Myocyte (in vitro differentiated cells): Measurements from ENCODE around the gene WNT7B. TPM values are rescaled to one million over a fixed set of nuclear protein-coding genes. Genes with fewer than 3 reads are reported as not detected.
"Not testable (repeated sequence)": the region's sequence is repeated elsewhere in the genome, so short reads cannot be mapped to it uniquely, and the experiment has no call there.

Experiments
- DNase-seq: peaks from one replicate; pipeline ENCODE4 v3.0.0-alpha.2; 2012; ENCODE audit warnings: low read depth
- total RNA-seq: library from RNA; depleted of rRNA; stranded (reverse); fragments of >200 nt; gene quantifications from 2 replicates; pipeline ENCODE4 v1.2.3, GENCODE V29; 2014

Gene WNT7B
- total RNA-seq, 1 donor from 2014 or later, result not detected

DNA sequence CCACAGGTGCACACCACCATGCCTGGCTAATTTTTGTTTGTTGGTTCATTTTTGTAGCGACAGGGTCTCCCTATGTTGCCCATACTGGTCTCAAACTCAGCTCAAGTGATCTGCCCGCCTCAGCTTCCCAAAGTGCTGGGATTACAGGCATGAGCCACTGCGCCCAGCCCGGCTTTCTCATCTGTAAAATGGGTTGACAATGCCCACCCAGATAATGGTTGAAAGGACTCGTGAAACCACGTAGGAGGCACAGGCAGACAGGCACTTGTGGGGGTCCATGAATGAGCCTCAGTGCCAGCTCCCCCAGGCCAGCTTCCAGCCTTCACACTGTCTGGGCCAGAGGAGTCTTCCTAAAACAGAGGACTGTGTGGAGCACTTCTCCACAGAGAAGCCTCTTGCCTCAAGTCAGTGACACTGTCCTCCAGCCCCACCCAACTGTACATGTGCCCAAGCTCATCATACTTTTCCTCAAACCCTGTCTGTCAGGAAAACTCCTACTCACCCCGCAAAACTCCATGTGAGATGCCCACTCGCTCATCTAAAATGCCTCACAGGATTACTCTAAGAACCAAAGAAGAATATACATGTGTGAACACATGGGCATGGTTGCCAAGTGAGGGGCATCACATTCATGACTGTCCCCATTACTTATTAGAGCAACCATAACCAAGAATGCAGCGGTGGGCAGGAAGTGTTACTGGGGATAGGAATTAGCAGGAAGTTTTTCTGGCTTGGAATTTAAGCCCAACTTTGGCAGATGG is 32.1 kb upstream of the WNT7B start:
- DNase-seq, result peak; percentile 27

DNA sequence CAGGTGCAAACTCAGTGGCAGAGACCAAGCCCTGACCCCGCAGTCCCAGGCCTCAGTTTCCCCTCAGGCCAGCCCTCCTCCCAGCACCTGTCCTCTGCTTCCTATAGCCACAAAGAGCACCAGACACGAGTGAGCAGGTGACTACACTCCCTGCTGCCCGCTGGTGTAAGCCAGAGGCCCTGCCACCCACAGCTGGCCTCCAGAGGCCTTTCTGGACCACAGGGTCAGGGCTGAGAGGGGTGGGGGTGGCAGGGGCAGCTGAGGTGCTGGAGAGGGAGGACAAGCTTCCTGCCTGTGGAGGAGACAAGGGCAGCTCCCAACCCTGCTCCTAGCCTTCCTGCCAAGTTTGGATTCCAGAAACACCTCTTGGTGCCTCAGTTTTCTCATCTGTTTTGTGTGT is 31.3 kb upstream of the WNT7B start:
- DNase-seq, result peak; percentile 94

DNA sequence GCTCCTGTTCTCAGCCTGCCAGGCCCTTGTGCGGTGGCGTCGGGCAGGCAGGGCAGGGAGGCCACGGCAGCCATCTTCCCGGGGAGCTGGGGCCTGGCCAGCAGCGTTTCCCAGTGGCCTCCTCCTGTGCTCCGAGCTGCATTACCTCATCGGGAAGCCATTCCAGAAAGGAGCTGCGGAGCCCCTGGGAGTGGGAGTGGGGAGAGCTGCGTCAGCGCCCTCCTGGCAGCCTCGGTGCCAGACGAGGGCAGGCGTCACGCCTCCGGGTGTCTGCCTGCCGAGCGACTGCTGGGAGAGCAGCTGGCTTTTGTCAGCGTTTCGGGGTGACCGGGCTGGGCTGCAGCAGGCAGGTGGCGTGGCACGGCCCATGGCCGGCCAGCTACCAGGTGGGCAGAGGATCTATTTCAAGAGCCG is 30.9 kb upstream of the WNT7B start:
- DNase-seq, result peak; percentile 97

DNA sequence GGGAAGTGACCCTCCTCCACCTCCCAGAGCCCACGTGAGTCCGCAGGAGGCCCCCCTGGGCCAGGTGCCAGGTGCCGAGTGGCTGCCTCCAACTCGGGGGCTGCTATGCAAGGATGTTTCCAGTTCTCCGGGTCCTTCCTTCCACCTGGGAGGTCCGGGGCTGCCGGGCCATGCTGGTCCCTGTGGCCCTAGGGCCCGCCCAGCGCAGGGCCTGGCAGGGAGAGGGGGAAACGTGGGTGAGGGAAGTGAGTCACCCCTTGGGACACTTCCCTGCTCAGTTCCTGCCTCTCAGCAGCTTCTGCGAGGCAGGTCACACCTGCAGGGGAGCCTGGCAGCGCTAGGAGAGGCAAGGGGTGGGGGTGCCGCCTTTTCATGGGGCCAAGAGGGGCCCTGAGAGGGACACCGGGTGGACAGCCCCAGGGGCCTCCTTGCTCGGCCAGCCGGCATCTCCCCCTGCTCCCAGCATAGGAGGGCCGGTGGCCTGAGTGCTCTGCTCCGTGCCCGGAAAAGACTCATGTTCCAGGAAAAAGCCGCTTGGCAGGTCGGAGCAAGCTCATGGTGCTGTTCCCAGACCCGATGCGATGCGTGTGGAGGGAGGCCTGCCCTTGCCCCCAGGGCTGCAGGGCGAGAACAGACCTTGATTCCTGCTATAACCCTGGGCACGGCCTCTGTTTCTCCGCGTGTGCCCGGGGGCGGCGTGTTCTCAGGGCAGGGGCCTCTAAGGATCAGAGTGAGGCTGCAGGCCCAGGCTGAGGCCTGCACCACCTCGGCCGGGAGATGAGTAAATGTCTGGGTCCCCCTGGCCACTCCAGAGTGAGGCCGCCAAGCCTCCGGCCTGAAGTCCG is 30.3 kb upstream of the WNT7B start:
- peak; percentile 72 for DNase-seq

DNA sequence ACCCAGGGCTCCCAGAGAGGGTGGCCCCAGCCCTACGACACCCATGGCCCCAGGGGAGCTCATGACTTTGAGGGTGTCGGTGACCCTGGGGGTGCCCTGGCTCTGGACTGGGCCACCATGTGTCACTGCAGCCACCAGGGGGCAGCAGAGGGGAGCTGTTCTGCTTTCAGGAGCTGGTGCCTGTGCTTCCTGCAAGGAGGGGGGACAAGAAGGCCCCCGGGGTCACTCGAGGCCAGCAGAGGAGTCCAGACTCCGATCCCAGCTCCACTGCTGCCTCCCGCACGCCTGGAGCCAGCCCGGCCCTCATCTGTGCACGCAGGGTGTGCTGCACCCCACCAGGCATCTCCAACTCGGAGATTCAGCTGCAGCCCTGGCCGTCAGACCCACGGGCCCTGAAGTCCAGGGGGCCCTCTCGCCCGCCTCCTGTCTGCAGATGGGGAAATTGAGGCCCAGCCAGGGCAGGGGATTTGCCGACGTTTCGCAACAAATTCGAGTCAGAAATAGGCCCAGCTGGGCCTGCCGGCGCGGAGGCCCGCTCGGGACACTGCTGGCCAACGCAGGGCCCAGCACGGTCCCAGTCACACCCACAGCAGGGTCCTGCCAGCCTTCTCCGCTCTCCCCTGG is 29.5 kb upstream of the WNT7B start:
- peak; percentile 97 for DNase-seq

DNA sequence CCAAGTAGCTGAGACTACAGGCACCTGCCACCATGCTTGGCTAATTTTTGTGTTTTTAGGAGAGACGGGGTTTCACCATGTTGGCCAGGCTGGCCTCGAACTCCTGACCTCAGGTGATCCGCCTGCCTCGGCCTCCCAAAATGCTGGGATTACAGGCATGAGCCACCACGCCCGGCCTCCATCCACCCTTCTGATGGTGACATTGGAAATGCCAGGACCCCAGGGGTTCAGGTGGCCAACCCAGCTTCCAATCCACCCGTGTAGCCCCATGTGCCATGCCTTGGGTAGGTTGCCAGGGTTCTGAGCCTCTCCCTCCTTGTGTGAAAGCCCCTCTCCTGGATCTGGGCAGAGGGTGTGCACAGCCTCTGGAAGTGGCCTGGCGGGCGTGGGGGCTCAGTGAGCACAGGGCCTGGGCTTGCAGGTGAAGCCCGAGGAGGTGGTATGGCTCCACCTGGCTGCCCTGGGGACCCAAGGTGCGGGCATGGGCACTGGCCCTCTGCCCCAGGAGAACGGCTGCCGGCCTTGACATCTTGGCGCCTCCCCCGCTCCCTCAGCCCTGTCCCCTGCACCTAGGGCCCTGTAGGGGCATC is 28.2 kb upstream of the WNT7B start:
- DNase-seq, result not testable (repeated sequence)

DNA sequence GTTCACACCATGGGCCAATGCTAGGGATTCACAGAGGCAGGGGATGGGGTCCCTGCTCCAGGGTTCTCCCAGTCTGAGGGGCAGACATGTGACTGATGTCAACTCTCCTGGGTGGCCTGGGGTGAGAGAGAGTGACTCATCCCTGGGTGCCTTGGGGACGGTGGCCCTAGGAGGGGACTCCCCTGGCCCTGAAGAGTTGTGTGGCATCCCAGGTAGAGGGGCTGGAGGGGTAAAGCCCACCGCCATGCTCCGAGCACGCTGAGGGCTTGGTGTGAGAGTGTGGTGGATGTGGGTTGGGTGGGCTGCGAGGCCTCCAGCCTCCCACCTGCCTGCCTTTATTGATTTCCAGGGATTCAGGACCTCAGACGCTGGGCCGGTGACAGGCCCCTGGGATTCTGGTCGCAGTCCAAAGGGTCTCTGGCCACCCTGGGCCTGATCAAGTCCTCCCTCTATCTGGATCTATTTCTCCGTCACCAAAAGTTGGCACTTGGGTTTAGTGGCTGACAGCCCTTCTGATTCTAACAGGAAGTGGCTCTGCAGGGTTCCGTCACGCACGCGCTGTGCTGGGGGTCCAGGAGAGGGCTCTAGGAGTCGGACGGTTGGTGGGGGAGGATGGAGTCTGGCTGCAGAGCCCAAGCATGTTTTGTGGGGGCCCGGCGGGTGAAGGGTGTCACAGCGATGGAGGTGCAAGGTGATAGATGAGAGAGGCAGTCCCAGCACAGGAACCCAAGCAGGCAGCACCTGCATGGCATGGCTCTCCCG is 27.3 kb upstream of the WNT7B start:
- DNase-seq, result no peak

DNA sequence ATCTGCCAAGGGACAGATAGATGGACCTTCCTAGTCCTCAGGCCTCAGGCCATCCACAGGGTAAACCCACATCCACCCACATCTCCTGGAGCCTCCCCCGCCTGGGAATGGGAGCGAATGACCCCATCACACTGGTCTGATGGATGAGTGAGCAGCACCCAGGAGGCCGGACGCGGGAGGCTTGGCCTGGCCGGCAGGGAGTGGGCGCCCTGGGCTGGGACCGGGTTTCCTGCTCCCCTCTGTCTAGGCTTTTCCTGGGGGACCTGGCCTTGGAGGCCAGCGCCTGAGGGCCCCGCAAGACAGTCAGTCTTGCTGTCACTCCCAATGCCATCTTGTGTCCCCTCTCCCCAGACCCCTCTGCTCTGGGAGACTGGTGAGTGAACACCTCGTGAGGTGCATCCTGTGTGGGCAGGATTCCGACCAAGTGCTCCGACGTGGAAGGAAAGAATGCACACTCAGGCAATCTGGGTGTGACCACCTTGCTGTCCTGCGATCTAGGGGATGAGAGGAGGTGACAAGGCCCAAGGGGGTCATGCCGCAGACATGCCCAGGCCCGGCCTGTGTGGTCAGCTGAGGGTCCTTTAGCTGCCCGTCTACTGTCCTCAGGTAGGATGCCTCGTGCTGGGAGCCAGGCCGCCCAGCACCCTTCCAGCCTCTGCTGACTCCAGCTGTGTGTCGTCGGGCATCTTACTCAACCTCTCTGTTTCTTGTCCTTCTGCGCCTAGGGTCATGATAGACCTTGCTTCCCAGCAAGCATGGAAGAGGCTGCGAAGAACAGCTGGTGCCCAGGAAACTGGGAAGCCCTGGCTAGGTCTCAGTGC is 26.5 kb upstream of the WNT7B start:
- DNase-seq, result peak; percentile 23

DNA sequence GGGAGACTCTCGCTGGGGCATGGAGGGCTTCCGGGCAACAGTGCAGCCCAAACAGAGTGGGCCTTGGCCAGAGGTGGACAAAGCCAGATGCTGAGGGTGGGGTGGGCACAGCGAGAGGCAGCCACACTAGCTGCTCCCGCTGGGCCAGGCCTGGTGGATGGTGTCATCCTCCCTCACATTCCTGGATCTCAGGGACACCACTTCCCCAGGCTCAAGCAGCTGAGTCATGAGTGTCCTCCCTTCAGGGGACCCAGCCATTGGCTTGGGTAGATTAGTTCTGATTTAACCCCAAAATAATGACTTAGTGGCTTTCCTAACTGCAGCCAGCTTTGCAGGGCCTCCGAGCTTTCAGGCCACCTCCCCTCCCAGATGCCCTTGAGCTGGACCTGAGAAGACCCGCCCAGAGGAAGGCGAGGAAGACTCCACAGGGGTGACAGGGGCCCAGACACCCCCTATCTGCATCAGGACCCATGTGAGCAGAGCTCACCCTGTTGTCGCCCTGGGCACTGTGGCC is 25.9 kb upstream of the WNT7B start:
- DNase-seq, result peak; percentile 83

DNA sequence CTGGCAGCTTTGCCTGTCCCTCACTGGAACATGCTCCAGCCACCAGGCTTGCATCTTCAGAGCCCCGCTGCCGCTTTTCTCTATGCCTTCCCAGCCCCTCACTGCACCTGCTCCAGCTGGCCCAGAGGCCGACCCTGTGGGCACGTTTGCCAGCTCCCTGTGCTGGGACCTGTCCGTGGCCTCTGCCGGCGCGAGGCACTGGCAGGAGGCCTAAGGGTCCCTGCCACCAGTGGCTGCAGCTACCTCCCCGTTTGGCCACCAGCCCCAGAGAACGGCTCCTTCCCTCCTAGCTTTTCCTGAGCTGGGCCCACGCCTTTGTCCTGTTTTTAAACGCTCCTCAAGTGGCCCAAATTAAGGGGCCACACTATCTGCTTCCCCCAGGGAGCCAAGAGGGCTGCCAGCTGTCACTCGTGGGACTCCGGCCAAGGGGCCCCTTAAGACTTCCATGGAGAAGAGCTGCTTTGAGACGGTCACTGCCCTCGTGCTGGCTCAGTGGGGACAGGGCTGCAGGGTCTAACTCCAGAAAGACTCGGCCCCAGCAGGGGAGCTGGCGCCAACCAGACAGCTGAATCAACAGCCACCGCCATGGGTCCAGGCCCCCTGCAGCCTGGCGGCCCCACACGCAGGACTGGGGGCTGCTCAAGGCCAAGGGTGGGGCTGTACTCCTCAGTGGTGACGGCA is 24.6 kb upstream of the WNT7B start:
- peak; percentile 80 for DNase-seq

DNA sequence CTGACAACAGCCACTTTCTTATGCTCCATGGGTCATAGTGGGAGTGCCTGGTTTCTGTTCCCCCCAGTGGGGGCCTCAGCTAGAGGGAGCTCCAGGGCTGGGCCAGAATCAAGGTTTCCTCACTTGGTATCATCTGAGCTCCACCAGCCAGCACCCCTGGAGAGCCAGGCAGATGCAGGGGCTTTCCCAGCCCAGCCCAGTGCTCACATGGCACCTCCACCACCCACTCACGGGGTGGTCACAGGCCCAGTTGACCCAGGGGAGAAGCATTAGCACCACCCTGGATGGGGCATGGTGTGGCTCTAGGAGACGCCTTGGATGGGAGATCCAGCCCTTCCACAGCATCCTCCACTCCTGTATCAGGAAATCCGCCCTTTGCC is 24.1 kb upstream of the WNT7B start:
- no peak for DNase-seq

DNA sequence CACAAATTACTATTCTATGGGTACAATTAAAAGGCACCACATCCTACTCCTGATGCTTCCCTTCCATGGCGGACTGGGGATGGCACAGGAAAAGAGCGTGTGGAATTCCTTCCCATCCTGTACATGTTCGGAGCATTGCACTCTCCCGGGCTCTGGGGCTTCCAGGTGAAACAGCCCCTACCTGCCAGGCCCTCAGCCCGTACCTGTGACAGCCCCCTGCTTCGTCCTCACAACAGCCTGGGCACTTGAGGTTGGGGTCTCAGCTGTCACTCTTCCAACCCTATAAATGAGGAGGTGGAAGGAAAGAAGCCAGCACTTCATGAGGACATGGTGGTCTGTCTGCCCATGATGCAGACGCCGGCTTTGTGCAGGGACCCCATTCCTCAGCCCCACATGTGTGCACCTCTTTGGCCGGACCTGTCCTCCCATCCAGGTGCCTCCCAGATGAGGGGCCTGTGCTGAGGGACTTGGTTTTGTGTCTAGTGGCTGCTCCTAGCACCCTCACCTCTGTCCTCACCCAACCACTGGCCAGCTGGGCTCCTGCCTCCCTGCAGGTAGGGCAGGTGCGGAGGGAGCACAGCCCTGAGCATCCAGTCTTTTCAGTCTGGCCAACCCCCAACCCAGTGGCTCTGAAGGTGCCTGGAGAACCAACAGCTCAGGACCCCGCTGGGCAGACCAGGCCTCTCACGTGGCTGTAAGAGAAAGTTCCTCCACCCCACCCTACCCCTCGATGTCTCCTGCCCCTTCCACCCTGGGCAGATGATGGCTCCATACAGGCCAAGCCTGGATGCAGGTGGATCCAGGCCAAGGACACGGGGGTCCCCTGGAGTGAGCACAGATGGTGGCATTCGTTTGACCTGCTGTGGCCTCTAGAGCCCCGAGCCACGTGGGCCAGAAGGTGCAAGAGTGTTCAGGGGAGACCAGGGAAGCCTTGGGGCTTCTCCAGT is 23.4 kb upstream of the WNT7B start:
- DNase-seq, result no peak

DNA sequence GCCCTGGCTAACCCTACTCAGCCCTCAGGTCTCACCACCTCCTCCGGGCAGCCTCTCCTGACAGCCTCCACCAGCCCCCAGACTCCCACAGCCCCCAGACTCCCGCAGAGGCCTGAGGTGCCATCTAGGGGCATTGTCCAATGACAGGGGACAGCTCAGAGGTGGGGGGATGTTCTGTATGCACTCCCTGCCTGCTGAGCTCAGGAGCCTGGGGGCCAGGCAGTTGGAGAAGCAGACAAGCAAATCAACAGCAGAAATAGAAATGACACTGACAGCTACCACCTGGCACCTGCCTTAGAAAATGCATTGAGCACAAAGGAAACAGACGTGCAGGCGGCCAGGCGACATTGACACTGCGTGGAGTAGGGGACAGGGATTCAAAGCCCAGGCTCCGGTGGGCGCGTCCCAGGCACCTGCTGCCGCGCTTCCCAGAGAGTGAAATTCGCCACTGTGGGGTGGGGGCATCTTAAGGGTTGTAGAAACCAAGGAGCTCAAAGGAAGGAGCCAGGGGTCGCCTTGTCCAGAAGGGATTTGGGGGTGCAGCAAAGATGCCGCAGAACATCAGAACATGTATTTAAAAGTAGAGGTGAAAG is 22.5 kb upstream of the WNT7B start:
- DNase-seq, result no peak

DNA sequence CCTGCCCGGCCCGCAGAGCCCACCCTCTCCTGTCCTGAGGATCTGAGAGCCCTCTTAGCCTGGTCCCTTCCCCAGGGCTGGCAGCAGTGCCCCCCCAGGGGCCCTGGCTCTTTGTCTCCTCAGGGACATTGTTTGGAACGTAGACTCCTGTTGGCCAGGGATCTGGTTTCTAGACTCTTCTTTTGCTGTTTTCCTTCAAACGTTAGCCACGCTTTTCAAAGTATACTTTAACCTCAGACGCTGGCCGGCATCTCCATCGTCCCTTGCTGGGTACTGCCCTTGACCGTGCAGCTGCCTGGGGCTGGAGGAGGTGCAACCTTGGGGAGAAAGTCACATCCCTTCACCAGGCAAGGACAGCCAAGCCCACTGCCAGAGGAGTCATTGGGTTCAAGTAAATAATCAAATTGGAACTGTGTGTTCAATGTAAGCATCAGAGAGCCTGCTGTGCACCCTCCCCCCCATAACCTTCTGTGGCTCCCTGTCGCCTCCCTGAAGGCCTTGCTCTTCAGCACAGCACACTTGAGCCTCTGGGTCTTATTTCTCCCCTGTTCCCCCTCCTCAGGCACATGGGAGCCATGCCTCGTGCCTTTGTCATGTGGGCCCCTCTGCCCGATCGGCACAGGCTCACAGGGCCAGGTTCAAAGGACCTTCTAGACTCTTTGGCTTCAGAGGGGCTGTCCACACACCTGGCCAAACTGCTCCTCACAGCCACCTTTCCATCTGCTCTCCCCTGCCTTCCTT is 21.8 kb upstream of the WNT7B start:
- no peak for DNase-seq

DNA sequence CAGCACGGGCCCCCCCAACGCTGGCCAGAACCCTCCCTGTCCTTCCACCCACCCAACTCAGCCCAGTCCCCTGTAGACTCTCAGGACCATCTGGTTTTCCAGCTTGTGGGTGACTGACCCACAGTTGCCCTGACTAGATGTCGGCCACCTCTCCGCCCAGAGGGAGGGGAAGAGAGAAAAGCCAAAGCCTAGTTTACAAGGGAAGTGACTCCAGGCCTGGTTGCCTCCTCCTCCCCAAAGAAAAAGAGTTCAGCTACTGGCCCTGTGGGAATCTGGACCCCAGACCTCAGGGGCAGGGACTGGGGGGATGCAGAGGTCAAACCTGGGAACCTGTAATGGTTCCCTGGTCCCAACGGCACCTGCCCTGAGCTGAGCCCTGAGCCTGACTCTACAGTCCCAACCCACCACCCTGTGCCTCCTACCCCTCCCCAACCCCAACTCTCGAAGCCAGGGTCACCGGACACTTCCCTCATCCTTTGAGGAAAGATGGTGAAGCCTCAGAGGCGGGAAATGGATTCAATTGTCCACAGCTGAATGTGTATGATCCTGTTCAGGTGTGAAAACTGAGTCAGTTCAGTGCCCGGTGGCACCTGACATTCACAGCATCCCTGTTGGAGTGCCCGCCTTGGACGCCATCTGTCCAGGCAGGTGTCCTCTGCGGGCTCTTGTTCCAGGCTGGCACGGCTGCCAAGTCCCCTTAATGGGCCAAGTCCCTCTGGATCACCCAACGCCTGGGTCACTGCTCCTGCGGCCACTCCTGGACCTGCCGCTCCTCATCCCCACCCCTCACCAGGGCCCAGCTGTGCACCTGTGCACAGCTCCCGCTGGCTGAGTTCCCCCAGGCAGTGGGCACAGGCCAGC is 21.0 kb upstream of the WNT7B start:
- no peak for DNase-seq
